Measurements from ENCODE around the gene HHAT.

HHAT gene

DNA sequence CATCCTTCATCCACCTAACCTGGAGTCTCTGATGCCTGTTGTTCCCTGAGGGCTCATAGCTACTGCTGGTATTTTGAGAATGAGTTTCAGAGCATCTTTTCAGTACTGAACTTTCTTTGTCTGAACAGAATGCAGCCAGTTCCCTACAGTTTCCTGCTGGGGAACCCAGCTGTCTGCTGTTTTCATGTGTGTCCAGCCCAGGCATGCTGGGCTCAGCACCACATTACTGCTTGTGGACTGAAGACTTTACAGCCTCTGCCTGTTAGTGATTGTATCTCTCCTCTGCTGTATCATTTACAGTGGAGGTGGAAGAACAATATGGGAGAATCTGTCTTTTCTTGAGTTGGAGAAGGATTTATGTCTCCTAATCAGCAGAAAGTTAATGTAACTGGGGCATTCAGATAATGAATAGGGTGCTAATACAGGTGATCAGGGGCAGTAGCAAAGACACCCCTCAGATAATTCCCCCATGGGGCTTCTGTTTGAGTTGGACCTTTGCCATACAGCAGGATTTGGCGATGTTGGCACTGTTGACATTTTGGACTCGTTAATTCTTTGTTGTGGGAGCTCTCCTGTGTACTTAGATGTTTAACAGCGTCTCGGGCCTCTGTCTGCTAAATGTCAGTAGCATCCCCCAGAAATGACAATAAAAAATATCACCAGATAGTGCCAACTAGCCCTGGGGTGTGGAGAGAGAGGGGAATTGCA lies 207.7 kb downstream of the HHAT start:
- Mint-ChIP-seq H3K27ac (peak overlapping the region; percentile 18), H3K27me3 (ENCODE audit: low read depth, poor library complexity) (peaks cover 8% of the 10 kb centered on the region), H3K4me1 (peaks cover 6% of the 10 kb centered on the region), H3K36me3 (ENCODE audit: low read depth) (no peaks in the 10 kb centered on the region), H3K4me3 (no peak overlapping the region), H3K9me3 (no peaks in the 10 kb centered on the region)
- TF ChIP-seq, protein P1, sequence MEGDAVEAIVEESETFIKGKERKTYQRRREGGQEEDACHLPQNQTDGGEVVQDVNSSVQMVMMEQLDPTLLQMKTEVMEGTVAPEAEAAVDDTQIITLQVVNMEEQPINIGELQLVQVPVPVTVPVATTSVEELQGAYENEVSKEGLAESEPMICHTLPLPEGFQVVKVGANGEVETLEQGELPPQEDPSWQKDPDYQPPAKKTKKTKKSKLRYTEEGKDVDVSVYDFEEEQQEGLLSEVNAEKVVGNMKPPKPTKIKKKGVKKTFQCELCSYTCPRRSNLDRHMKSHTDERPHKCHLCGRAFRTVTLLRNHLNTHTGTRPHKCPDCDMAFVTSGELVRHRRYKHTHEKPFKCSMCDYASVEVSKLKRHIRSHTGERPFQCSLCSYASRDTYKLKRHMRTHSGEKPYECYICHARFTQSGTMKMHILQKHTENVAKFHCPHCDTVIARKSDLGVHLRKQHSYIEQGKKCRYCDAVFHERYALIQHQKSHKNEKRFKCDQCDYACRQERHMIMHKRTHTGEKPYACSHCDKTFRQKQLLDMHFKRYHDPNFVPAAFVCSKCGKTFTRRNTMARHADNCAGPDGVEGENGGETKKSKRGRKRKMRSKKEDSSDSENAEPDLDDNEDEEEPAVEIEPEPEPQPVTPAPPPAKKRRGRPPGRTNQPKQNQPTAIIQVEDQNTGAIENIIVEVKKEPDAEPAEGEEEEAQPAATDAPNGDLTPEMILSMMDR (IDR thresholded peaks at IDR 0.05): no peak
- no peak for DNase-seq

DNA sequence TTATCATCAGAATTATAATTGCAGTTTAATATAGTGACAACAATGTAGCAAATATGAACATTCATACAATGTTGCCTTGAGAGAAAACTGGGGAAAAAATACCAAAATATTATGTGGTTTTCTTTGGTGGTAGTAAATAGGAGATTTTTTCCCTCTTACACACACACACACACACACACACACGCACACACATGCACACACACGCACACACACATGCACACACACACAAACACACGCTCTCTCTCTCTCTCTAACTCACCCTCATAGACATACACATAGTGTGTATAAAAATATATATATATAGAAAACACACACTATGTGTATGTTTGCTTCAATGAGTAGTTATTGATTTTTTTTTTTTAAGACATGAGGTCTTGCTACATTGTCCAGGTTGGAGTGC lies 211.6 kb downstream of the HHAT start:
- no peak overlapping the region for H3K4me3 Mint-ChIP-seq
- TF ChIP-seq, protein P1 (IDR thresholded peaks at IDR 0.05): no peak
- peaks cover 11% of the 10 kb centered on the region for H3K4me1 Mint-ChIP-seq
- peaks cover 8% of the 10 kb centered on the region for H3K27me3 Mint-ChIP-seq (ENCODE audit: low read depth, poor library complexity)
- no peaks in the 10 kb centered on the region for H3K9me3 Mint-ChIP-seq
- DNase-seq: no peak
- H3K27ac Mint-ChIP-seq: no peak overlapping the region
- no peaks in the 10 kb centered on the region for H3K36me3 Mint-ChIP-seq (ENCODE audit: low read depth)

DNA sequence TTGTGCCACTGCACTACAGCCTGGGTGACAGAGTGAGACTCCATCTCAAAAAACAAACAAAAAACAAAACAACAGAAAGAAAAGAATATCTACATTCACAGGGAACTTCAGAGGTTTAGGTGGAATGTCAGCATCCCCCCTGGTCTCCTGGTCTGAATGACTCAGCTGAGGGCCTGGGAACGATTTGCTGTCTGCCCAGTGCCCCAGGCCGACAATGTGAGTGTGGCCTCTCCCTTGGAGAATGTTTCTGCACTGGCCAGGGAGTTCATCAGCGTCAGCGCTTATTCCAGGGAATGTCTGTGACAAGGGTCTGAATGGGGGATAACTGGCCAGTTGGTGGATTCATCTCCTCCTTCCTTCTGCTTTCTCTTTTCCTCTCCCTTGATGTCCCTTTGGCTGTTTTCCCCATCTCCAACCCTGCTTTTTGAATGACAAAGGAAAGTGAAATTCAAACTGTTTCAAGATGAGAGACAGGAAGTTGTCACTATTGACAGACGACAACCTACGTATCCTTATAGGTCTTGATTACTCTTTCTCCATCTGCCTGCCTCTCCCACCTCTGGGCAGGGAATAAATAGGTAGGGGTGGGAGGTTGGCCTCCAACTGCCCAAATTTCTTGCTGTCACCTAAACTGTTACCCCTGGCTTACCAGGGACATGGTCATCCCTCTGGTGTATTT lies 213.1 kb downstream of the HHAT start:
- peaks cover 5% of the 10 kb centered on the region for H3K4me1 Mint-ChIP-seq
- H3K27me3 Mint-ChIP-seq (ENCODE audit: low read depth, poor library complexity): peaks cover 10% of the 10 kb centered on the region
- DNase-seq: no peak
- H3K4me3 Mint-ChIP-seq: no peak overlapping the region
- no peak overlapping the region for H3K27ac Mint-ChIP-seq
- TF ChIP-seq, protein P1 (IDR thresholded peaks at IDR 0.05): no peak
- no peaks in the 10 kb centered on the region for H3K9me3 Mint-ChIP-seq
- no peaks in the 10 kb centered on the region for H3K36me3 Mint-ChIP-seq (ENCODE audit: low read depth)

GRCh38 chr1:210551899-210552298 lies 223.2 kb downstream of the HHAT start:
- H3K27ac Mint-ChIP-seq: no peak overlapping the region
- no peaks in the 10 kb centered on the region for H3K9me3 Mint-ChIP-seq
- DNase-seq: no peak
- no peaks in the 10 kb centered on the region for H3K36me3 Mint-ChIP-seq (ENCODE audit: low read depth)
- peaks cover 18% of the 10 kb centered on the region for H3K27me3 Mint-ChIP-seq (ENCODE audit: low read depth, poor library complexity)
- TF ChIP-seq, protein P1 (IDR thresholded peaks at IDR 0.05): no peak
- no peaks in the 10 kb centered on the region for H3K4me1 Mint-ChIP-seq
- H3K4me3 Mint-ChIP-seq: no peak overlapping the region

- DNase-seq: no peak
- Mint-ChIP-seq H3K27ac (no peak overlapping the region), H3K4me3 (no peak overlapping the region), H3K4me1 (no peaks in the 10 kb centered on the region), H3K36me3 (ENCODE audit: low read depth) (no peaks in the 10 kb centered on the region), H3K27me3 (ENCODE audit: low read depth, poor library complexity) (peaks cover 19% of the 10 kb centered on the region), H3K9me3 (no peaks in the 10 kb centered on the region)
- TF ChIP-seq, protein P1 (IDR thresholded peaks at IDR 0.05): no peak
Observed at GRCh38 chr1:210553711-210554110, 225.0 kb downstream of the HHAT start.

DNA sequence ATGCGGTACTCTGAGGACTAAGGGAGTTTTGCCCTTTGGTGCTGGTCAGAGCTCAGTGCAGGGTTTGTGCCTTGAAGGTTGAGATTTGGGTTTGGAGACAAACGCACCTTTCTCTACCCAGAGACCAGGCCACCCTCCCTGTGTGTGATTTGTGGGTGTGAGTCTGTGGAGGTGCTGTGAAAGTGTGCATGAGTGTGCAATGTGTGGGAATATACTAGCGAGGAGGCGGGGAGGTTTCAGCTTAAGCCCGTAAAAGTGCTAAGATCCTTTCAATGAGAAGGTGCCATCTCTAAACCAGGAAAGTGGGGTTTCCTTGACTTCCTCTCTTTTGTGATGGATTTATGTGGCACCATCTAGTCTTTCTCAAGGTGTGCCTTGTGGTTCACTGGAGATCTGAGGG lies 225.7 kb downstream of the HHAT start:
- Mint-ChIP-seq H3K27ac (no peak overlapping the region), H3K36me3 (ENCODE audit: low read depth) (no peaks in the 10 kb centered on the region), H3K4me1 (no peaks in the 10 kb centered on the region), H3K27me3 (ENCODE audit: low read depth, poor library complexity) (peaks cover 17% of the 10 kb centered on the region), H3K9me3 (no peaks in the 10 kb centered on the region), H3K4me3 (no peak overlapping the region)
- TF ChIP-seq, protein P1 (IDR thresholded peaks at IDR 0.05): no peak
- no peak for DNase-seq
